ENCODE measurements around the gene TCN2.

- TF ChIP-seq CTCF (IDR thresholded peaks at IDR 0.05; ENCODE audit: insufficient read depth, low read length) (no peak), POLR2AphosphoS5 (IDR thresholded peaks at IDR 0.05; ENCODE audit: low read depth) (no peak), REST (IDR thresholded peaks at IDR 0.05; ENCODE audit: insufficient replicate concordance, low read depth) (no peak), SPI1 (IDR thresholded peaks at IDR 0.05; ENCODE audit: borderline replicate concordance, low read depth) (peak; percentile 35; the same call in 1 of the 2 replicates), GABPA (IDR thresholded peaks at IDR 0.05; ENCODE audit: low read depth) (no peak)
Observed at GRCh38 chr22:30615543-30615954, 8.6 kb downstream of the TCN2 start.
